ELR (cell line): ENCODE data around the gene MAP1LC3C.
A peak's percentile ranks its signal among the peaks of the same experiment; 100 is the strongest.
"Not testable (repeated sequence)": the region's sequence is repeated elsewhere in the genome, so short reads cannot be mapped to it uniquely, and the experiment has no call there.

Source experiments
- DNase-seq: peaks from one replicate; pipeline ENCODE4 v3.0.0-alpha.2; 2015; ENCODE audit warnings: low read depth

The MAP1LC3C gene

DNA sequence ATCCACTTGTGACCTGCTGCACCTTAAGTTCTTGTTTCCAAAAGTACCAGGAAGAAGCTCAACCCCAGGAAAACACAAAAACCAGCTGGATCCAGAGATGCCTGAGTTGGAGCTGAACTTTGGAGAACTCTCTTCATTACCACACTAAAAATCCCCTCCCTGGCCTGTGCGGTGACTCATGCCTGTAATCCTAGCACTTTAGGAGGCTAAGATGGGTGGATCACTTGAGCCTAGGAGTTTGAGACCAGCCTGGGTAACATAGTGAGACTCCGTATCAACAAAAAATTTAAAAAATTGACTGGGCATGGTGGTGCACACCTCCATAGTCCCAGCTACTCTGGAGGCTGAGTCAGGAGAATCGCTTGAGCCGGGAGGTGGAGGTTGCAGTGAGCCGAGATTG lies 6.2 kb downstream of the MAP1LC3C start:
- DNase-seq, result peak; percentile 44

DNA sequence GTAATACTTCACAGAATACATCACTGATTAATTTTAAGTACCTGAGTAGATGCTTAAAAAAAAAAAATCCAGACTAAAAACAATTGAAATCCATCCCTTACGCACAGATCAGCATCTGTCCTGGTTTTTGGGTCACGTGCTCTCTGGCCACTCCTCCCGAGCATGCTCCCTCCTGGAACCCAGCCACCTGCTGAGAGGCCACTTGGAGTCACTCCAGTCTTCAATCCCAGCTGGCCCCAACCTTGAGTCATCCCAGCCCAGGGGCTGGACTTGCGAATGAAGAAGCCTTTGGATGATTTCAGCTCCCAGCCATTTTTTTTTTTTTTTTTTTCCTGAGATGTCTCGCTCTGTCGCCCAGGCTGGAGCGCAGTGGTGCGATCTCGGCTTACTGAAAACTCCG lies 8.9 kb downstream of the MAP1LC3C start:
- DNase-seq, result peak; percentile 95

DNA sequence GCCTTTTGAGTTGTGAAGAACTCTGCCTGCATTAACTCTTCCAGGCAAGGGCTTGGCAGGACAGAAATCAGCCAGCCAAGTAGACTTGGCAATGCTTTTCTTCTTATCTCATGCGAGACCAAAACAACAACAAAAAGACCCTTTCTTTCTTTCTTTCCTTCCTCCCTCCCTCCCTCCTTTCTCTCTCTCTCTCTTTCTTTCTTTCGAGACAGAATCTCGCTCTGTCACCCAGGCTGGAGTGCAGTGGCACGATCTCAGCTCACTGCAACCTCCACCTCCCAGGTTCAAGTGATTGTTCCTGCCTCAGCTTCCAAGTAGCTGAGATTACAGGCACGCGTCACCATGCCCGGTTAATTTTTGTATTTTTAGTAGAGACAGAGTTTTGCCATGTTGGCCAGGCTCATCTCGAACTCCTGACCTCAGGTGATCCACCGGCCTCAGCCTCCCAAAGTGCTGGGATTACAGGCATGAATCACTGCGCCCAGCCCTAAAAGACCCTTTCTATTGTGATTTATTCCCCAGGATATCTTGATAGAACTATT lies 10.4 kb downstream of the MAP1LC3C start:
- DNase-seq, result not testable (repeated sequence)

DNA sequence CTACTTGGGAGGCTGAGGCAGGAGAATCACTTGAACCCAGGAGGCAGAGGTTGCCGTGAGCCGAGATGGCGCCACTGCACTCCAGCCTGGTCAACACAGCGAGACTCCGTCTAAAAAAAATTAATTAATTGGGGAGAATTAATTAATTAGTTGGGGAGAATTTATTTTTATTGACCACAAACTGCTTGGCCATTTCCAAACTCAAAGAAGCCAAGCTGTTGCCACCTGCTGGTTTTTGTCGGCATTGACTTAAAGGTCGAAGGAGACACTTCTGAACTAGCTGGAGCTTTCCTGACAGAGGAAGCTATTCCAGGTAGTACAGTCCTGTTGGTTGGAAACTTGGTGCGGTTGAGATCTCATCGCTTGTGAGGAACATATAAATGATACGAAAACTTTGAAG lies 13.1 kb downstream of the MAP1LC3C start:
- DNase-seq, result peak; percentile 69

DNA sequence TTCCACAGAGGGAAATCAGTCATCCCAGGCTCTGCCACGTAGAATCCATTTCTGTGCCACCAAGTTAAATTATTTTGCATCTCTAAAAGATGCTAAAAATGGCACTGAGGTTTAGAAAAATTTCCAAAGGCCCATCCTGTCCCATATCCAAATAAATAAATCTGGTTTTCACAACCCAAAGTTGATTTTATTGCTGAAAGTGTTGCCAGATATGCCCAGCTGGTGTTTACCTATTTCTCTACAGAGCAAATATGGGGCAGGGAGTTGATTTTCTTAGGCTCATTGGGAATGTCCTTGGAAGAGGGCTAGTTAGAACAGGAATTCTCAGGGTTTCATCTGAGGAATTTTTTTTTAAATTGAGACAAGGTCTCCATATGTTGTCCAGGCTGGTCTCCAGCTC lies 19.0 kb downstream of the MAP1LC3C start:
- no peak for DNase-seq

DNA sequence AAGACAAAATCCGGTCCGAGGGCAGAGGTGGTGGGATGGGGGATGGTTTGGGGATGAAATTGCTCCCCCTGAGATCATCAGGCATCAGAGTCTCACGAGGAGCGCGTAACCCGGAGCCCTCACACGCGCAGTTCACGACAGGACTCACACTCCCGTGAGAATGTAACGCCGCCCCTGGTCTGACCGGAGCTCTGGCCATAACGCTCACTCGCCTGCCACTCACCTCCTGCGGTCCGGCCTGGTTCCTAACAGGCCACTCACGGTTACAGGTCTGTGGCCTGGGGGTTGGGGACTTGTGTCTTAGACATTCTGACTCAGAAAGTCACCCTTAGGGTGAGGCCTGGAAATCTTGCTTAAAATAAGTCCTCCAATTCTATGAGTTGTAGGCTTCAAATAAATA lies 19.8 kb downstream of the MAP1LC3C start:
- DNase-seq, result no peak

DNA sequence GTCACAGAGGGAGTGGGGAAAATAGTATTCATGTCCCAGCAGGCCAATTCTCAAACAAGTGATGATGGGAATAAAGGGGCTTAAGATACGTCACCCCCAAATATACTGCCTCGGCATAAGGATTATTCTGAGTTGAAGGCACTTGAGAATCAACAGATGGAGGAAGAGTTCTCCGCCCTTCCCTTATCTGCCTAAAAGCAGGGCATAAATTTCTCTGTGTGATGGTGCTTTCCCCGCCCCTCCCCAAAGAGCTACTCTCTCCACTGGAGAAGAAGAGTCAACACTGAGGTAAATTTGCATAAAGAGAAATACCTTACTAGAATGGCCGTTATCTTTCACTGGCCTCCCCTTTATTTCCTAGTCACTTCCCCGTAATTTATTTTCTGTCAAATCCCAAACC lies 22.7 kb downstream of the MAP1LC3C start:
- DNase-seq, result no peak

DNA sequence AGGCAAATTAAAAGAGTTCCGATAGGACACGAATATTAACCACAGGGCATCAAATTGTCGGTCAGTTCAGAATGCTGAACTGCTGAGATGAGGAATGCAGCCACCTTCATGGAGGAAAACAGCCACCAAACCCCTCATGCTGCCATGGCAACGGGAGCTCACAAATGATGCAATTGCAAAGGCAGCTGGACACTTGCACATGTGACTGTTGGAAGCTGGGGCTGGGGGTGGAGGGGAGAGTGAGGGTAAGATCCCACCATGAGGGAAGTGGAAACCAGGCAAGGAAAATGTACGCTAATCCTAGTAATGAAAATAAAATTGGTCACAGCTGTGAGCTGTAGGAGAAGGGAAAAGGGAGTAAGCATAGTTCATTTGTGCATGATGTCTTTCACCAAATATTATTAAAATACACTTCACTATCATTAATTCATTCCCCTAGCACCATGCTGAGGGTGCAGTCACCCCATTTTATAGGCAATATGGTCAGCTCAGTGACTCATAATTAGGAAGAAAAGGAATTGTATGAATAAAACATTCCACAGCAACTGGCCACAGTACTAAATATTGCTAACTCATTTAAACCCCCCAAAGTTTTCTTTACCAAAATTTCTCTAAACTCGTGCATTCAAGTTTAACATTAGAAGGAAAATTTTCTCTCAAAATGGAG lies 26.1 kb downstream of the MAP1LC3C start:
- DNase-seq, result peak; percentile 33

DNA sequence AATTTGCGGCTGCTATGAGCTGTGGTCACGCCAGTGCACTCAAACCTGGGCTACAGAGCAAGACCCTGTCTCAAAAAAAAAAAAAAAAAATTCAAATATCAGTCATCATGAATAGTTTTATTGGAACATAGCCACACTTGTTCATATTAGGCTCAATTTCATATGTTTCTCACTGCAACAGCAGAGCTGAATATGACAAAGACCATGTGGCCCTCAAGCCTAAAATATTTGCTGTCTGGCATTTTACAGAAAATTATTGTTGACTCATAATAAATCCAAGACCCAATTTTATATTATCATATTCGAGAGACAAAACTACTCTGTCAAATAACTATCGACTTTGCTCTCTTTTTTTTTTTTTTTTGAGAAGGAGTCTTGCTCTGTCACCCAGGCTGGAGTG lies 30.3 kb downstream of the MAP1LC3C start:
- no peak for DNase-seq

DNA sequence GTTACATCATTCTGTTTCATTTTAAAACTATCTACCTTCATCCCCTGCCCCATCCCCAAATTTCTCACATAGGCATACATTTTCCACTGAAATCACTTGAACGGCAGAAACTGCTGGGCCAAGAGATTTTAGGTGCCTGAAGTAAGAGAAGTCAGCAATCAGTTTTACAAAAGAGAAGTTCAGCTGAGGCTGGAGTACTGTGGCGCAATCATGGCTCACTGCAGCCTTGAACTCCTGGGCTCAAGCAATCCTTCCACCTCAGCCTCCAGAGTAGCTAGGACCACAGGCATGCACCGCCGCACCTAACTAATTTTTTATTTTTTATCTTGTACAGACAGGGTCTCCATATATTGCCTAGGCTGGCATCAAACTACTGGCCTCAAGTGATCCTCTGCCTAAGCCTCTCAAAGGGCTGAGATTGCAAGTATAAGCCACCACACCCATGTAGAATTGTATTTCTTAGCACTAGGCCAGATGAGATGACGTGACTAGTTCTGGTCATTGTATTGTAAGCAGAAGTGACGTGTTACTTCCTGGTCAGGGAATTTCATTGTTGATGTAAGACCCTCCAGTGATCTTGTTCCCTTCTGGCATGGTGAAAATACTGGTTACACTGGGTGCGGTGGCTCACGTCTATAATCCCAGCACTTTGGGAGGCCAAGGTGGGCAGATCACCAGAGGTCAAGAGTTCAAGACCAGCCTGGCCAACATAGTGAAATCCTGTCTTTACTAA lies 34.2 kb downstream of the MAP1LC3C start:
- no peak for DNase-seq

DNA sequence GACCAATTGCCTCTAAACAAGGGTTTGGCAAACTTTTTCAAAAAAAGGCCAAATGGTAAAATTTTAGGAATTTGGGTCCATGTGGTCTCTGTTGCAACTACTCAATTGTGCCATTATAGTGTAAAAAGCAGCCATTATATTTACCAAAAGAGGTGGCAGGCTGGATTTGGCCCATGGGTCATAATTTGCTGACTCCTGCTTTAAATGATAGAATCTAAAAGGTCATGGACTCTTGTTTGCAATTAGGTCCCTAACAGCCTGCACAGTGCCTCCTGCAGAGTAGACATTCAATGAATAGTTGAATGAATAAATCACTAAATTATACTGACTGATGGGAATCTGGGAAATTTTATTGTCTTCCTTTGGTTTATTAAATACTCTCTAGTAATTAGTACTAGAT lies 35.2 kb downstream of the MAP1LC3C start:
- DNase-seq, result no peak

DNA sequence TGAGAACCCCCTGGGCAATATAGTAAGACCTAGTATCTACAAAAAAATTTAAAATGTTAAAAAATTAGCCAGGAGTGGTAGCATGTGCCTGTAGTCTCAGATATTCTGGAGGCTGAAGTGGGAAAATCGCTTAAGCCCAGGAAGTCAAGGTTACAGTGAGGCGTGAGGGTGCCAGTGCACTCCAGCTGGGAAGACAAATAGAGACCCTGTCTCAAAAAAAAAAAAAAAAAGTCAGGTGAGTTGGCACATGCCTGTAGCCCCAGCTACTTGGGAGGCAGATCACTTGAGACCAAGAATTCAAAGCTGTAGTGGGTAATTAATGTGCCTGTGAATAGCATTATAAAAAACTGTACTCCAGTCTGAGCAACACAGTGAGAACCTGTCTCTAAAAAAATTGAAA lies 36.7 kb downstream of the MAP1LC3C start:
- DNase-seq, result no peak

DNA sequence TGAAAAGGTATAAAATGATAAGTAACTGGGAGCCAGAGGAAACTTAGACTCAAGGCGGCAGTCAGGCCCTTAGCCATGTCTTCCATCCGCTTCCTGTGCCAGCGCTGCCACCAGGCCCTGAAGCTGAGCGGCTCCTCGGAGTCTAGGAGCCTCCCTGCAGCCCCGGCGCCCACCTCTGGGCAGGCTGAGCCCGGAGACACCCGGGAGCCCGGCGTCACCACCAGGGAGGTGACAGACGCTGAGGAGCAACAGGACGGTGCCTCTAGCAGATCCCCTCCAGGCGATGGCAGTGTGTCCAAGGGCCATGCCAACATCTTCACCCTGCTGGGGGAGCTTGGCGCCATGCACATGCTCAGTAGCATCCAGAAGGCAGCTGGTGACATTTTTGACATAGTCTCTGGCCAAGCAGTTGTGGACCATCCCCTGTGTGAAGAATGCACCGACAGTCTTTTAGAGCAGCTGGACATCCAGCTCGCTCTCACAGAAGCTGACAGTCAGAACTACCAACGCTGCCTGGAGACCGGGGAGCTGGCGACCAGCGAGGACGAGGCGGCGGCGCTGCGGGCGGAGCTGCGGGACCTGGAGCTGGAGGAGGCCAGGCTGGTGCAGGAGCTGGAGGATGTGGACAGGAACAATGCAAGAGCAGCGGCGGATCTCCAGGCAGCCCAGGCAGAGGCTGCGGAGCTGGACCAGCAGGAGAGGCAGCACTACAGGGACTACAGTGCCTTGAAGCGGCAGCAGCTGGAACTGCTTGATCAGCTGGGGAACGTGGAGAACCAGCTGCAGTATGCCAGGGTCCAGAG lies 41.0 kb downstream of the MAP1LC3C start, which contains the start of gene BECN2:
Gene BECN2, plus strand, starts transcription at position 76 of the 803 bp plus-strand sequence. Its CDS starts 0 bp downstream, at position 76.
- no peak for DNase-seq

DNA sequence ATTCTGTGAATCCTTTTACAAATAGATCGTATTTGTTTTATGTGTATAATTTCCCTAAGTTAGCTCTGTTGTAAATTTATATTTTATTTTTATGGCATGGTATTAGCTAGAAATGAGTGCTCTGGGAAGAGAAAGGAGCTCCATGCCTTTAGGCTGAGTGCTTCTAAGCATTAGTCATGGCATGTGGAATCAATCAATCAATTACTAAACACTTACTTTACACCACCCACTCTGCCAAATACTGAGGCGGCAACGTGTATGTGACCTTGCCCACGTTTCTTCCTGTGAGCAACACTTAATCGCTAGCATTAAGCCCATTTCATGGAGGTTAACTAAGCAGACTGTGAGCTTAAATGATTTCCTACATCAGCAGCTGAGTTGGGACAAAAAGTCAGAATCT lies 48.5 kb downstream of the MAP1LC3C start:
- DNase-seq, result peak; percentile 56

DNA sequence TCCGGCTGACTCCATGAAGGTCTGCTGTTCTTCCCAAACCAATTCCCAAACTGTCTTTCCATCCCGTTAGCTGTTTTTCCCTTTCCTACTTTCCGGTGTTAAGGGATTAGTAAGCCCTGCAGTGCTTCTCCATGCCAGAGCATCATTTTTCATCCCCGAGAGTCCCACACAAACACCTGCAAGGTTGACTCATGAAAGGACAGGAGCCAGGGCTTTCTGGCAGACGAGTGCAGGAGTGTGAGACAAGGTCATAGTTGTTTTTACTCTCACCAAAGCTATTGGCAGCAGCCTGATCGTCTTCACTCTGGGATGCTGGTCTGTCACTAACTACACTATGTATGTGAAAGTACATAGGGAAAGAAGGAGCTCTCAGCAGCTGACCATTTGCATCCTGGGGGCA lies 51.5 kb downstream of the MAP1LC3C start:
- no peak for DNase-seq
